Neural progenitor cell (in vitro differentiated cells): ENCODE data around the gene ACBD6. TPM values are rescaled to one million over a fixed set of nuclear protein-coding genes. Genes with fewer than 3 reads are reported as not detected.

Source experiments
- DNase-seq: peaks from one replicate; pipeline ENCODE4 v3.0.0-alpha.2; 2016; ENCODE audit warnings: low spot score
- H2AFZ ChIP-seq: fragments of 200-600 bp; sonication (generic); replicated peaks from 2 replicates; pipeline ENCODE4 v1.6.1; 2016; ENCODE audit warnings: antibody characterized with exemption
- H3F3A ChIP-seq: fragments of 200-600 bp; sonication (generic); 2 replicates; pipeline ENCODE4 v1.6.1; 2016; ENCODE audit warnings: antibody characterized with exemption, low read depth
- H3K27ac ChIP-seq: fragments of 200-600 bp; sonication (generic); 2 replicates; pipeline ENCODE4 v1.5.1; 2016; ENCODE audit warnings: mild to moderate bottlenecking
- H3K27me3 ChIP-seq: fragments of 200-600 bp; sonication (generic); 2 replicates; pipeline ENCODE4 v1.6.1; 2016; ENCODE audit warnings: mild to moderate bottlenecking, moderate library complexity
- H3K36me3 ChIP-seq: fragments of 200-600 bp; sonication (generic); 2 replicates; pipeline ENCODE4 v1.5.1; 2016
- H3K4me1 ChIP-seq: fragments of 200-600 bp; sonication (generic); 2 replicates; pipeline ENCODE4 v1.6.1; 2016; ENCODE audit warnings: mixed run types
- H3K4me2 ChIP-seq: fragments of 200-600 bp; sonication (generic); 2 replicates; pipeline ENCODE4 v1.6.1; 2016
- H3K4me3 ChIP-seq: fragments of 200-600 bp; sonication (generic); 2 replicates; pipeline ENCODE4 v1.5.1; 2016
- H3K79me2 ChIP-seq: fragments of 200-600 bp; sonication (generic); 2 replicates; pipeline ENCODE4 v1.6.1; 2016; ENCODE audit warnings: low read depth
- H3K9ac ChIP-seq: fragments of 200-600 bp; sonication (generic); 2 replicates; pipeline ENCODE4 v1.6.1; 2016
- H3K9me3 ChIP-seq: fragments of 200-600 bp; sonication (generic); 2 replicates; pipeline ENCODE4 v1.5.1; 2016; ENCODE audit warnings: low read depth
- H4K20me1 ChIP-seq: fragments of 200-600 bp; sonication (generic); 2 replicates; pipeline ENCODE4 v1.6.1; 2016; ENCODE audit warnings: low read depth
- H3K27ac Mint-ChIP-seq: 3 replicates; pipeline ENCODE4 v1.8.0; 2021; ENCODE audit warnings: mixed read lengths
- H3K27me3 Mint-ChIP-seq: 2 replicates; pipeline ENCODE4 v1.8.0; 2022; ENCODE audit warnings: low read depth, mild to moderate bottlenecking, inconsistent platforms, moderate library complexity, mixed read lengths; ENCODE audit not compliant: insufficient read depth
- H3K36me3 Mint-ChIP-seq: 3 replicates; pipeline ENCODE4 v1.8.0; 2021; ENCODE audit warnings: mixed read lengths
- H3K4me1 Mint-ChIP-seq: 3 replicates; pipeline ENCODE4 v1.8.0; 2021; ENCODE audit warnings: mixed read lengths
- H3K4me3 Mint-ChIP-seq: 3 replicates; pipeline ENCODE4 v1.8.0; 2021; ENCODE audit warnings: mild to moderate bottlenecking, moderate library complexity, mixed read lengths
- H3K9me3 Mint-ChIP-seq: 3 replicates; pipeline ENCODE4 v1.8.0; 2020; ENCODE audit warnings: mixed read lengths
- EZH2 ChIP-seq: fragments of 200-600 bp; sonication (generic); IDR thresholded peaks from 2 replicates; pipeline ENCODE4 v1.6.1; 2017; ENCODE audit warnings: antibody characterized with exemption, mild to moderate bottlenecking, moderate library complexity
- EZH2phosphoT487 ChIP-seq: fragments of 200-600 bp; sonication (generic); IDR thresholded peaks from 2 replicates; pipeline ENCODE4 v1.6.1; 2017; ENCODE audit warnings: antibody characterized with exemption
- total RNA-seq: library from RNA; depleted of rRNA; stranded (reverse); fragments of >200 nt; gene quantifications from 2 replicates; pipeline ENCODE4 v1.2.3, GENCODE V29; 2015; ENCODE audit warnings: low replicate concordance
- TF ChIP-seq, protein P1 (sequence below): fragments of 200-600 bp; sonication (generic); IDR thresholded peaks from 2 replicates; pipeline ENCODE4 v1.5.1; 2017; ENCODE audit warnings: antibody characterized with exemption, mild to moderate bottlenecking

The ACBD6 gene
- total RNA-seq, 1 donor from 2014 or later = 36.8 TPM

DNA sequence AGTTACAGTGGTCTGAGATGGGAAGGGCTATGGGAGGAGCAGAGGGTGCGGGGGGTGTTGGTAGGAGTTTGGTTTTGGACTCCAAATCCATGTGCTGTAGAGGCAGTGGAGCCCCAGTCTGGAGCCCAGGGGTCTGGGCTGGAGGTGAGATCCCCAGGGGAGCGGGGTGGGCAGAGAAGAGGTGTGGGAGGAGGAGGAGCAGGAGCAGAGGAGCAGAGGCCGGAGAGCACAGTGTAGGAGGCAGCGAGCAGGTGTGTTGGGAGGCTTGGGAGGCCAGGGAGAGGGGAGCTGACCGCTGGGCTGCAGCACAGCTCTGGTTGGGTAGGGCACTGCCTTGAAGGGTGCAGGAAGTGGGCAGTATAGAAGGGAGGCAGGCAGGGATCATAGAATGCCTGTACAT, 243.4 kb downstream of the ACBD6 start:
- no peaks in the 10 kb centered on the region for H3K36me3 Mint-ChIP-seq
- peaks cover 8% of the 10 kb centered on the region for H3K4me1 ChIP-seq
- H3K4me3 Mint-ChIP-seq = no peak overlapping the region

DNA sequence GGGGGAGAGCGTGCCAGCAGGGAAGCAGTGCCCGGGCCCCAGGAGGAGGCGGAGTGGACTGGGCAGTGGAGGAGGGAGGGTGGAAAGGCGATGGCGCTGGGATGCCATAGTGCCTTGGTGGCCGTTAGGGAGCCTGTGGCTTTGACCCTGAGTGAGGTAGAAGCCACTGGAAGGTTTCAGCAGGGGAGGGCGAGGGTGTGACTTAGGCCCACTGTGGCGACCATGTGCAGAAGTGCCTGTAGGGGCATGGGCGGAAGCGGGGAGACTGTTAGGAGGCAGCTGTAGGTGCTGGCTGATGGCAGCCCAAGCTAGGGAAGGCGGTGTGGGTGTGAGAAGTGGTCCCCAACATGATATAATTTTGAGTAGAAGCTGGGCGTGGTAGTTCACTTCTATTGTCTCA, 244.1 kb downstream of the ACBD6 start:
- Mint-ChIP-seq H3K9me3 (no peaks in the 10 kb centered on the region), H3K4me3 (no peak overlapping the region), H3K27ac (no peak overlapping the region), H3K27me3 (peaks cover 16% of the 10 kb centered on the region), H3K4me1 (peaks cover 25% of the 10 kb centered on the region), H3K36me3 (no peaks in the 10 kb centered on the region)
- H4K20me1 ChIP-seq = no peaks in the 10 kb centered on the region
- no peaks in the 10 kb centered on the region for H3F3A ChIP-seq
- no peaks in the 10 kb centered on the region for H3K79me2 ChIP-seq
- no peak overlapping the region for H2AFZ ChIP-seq
- TF ChIP-seq, protein P1, sequence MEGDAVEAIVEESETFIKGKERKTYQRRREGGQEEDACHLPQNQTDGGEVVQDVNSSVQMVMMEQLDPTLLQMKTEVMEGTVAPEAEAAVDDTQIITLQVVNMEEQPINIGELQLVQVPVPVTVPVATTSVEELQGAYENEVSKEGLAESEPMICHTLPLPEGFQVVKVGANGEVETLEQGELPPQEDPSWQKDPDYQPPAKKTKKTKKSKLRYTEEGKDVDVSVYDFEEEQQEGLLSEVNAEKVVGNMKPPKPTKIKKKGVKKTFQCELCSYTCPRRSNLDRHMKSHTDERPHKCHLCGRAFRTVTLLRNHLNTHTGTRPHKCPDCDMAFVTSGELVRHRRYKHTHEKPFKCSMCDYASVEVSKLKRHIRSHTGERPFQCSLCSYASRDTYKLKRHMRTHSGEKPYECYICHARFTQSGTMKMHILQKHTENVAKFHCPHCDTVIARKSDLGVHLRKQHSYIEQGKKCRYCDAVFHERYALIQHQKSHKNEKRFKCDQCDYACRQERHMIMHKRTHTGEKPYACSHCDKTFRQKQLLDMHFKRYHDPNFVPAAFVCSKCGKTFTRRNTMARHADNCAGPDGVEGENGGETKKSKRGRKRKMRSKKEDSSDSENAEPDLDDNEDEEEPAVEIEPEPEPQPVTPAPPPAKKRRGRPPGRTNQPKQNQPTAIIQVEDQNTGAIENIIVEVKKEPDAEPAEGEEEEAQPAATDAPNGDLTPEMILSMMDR = no peak
- TF ChIP-seq EZH2 (no peak), EZH2phosphoT487 (no peak)
- no peak overlapping the region for H3K4me3 ChIP-seq
- H3K9ac ChIP-seq = no peak overlapping the region
- DNase-seq = no peak
- peaks cover 8% of the 10 kb centered on the region for H3K4me1 ChIP-seq
- no peaks in the 10 kb centered on the region for H3K27me3 ChIP-seq
- H3K27ac ChIP-seq = no peak overlapping the region
- no peak overlapping the region for H3K4me2 ChIP-seq
- no peaks in the 10 kb centered on the region for H3K36me3 ChIP-seq
- H3K9me3 ChIP-seq = no peaks in the 10 kb centered on the region

More for the DNA sequence above, 243.4 kb downstream of the ACBD6 start:
- Histone ChIP-seq H2AFZ (no peak overlapping the region), H3K4me2 (no peak overlapping the region), H3K27ac (no peak overlapping the region), H3K36me3 (no peaks in the 10 kb centered on the region), H3K79me2 (no peaks in the 10 kb centered on the region), H3K4me3 (no peak overlapping the region), H3K27me3 (no peaks in the 10 kb centered on the region), H3K9ac (no peak overlapping the region), H4K20me1 (no peaks in the 10 kb centered on the region), H3F3A (no peaks in the 10 kb centered on the region), H3K9me3 (no peaks in the 10 kb centered on the region)
- peaks cover 16% of the 10 kb centered on the region for H3K27me3 Mint-ChIP-seq
- H3K9me3 Mint-ChIP-seq = no peaks in the 10 kb centered on the region
- DNase-seq = no peak
- no peak overlapping the region for H3K27ac Mint-ChIP-seq
- peaks cover 23% of the 10 kb centered on the region for H3K4me1 Mint-ChIP-seq
- TF ChIP-seq EZH2 = no peak
- TF ChIP-seq EZH2phosphoT487 = no peak
- TF ChIP-seq, protein P1 = no peak

DNA sequence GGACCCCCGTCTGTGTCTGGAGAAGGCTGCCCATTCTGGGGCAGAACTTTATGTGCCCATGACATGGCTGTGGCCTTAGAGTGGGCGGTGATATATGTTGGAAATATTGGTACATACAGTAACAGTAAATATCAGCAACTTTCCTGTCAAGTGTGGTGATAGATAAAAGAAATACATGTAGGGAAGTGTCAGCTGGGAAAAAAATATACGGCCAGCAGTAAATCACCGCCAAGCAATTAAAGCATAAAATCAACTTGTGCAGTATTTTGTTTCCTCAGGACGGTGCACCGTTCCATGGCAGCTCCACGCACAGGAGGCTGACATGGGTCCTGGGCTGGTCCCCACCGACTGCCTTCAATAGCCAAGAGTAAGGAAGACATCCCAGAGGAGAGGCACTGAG, 244.9 kb downstream of the ACBD6 start:
- no peaks in the 10 kb centered on the region for H3K9me3 Mint-ChIP-seq
- Histone ChIP-seq H3K4me2 (no peak overlapping the region), H2AFZ (no peak overlapping the region), H3K27ac (no peak overlapping the region), H3K79me2 (no peaks in the 10 kb centered on the region), H3K36me3 (no peaks in the 10 kb centered on the region), H3K9ac (no peak overlapping the region), H4K20me1 (no peaks in the 10 kb centered on the region), H3K27me3 (no peaks in the 10 kb centered on the region), H3K4me1 (peaks cover 8% of the 10 kb centered on the region), H3K4me3 (no peak overlapping the region), H3F3A (no peaks in the 10 kb centered on the region), H3K9me3 (no peaks in the 10 kb centered on the region)
- H3K4me1 Mint-ChIP-seq = peaks cover 29% of the 10 kb centered on the region
- H3K36me3 Mint-ChIP-seq = no peaks in the 10 kb centered on the region
- peaks cover 16% of the 10 kb centered on the region for H3K27me3 Mint-ChIP-seq
- H3K27ac Mint-ChIP-seq = no peak overlapping the region
- TF ChIP-seq, protein P1 = no peak
- no peak for TF ChIP-seq EZH2
- TF ChIP-seq EZH2phosphoT487 = no peak
- no peak for DNase-seq
- H3K4me3 Mint-ChIP-seq = no peak overlapping the region

DNA sequence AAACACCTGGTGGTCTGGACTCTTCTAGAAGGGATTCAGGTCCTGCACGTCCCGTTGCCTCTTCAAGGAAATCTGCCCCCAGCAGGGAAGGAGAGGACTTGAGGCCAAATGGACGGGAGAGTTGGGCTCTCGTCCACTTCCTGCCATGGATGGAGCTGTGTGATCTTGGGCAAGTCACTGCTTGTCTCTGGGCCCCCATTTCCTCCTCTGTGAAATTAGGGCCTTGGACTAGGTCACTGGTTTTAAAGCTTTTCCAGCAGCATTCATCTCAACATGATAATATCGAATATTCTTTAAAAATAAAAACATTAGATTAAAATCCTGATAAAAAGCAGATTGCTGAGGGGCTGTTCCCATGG, 245.4 kb downstream of the ACBD6 start:
- Histone ChIP-seq H3K9ac (no peak overlapping the region), H3K36me3 (no peaks in the 10 kb centered on the region), H3K27me3 (no peaks in the 10 kb centered on the region), H3K4me3 (no peak overlapping the region), H3K79me2 (no peaks in the 10 kb centered on the region), H4K20me1 (no peaks in the 10 kb centered on the region), H3F3A (no peaks in the 10 kb centered on the region), H2AFZ (no peak overlapping the region), H3K4me1 (peaks cover 8% of the 10 kb centered on the region), H3K4me2 (no peak overlapping the region), H3K9me3 (no peaks in the 10 kb centered on the region), H3K27ac (no peak overlapping the region)
- H3K27ac Mint-ChIP-seq = peak overlapping the region; percentile 24
- no peak overlapping the region for H3K4me3 Mint-ChIP-seq
- H3K9me3 Mint-ChIP-seq = no peaks in the 10 kb centered on the region
- H3K36me3 Mint-ChIP-seq = no peaks in the 10 kb centered on the region
- TF ChIP-seq EZH2phosphoT487 (no peak), EZH2 (no peak)
- TF ChIP-seq, protein P1 = no peak
- peaks cover 30% of the 10 kb centered on the region for H3K4me1 Mint-ChIP-seq
- DNase-seq = no peak
- H3K27me3 Mint-ChIP-seq = peaks cover 16% of the 10 kb centered on the region
